ENCODE results near the gene TMEM196. TPM values are rescaled to one million over a fixed set of nuclear protein-coding genes. Genes with fewer than 3 reads are reported as not detected.

TMEM196 gene
- total and polyA plus RNA-seq, 2 experiments from 2014 or later = 0.11 TPM; not detected in 1

- TF ChIP-seq, protein P1, sequence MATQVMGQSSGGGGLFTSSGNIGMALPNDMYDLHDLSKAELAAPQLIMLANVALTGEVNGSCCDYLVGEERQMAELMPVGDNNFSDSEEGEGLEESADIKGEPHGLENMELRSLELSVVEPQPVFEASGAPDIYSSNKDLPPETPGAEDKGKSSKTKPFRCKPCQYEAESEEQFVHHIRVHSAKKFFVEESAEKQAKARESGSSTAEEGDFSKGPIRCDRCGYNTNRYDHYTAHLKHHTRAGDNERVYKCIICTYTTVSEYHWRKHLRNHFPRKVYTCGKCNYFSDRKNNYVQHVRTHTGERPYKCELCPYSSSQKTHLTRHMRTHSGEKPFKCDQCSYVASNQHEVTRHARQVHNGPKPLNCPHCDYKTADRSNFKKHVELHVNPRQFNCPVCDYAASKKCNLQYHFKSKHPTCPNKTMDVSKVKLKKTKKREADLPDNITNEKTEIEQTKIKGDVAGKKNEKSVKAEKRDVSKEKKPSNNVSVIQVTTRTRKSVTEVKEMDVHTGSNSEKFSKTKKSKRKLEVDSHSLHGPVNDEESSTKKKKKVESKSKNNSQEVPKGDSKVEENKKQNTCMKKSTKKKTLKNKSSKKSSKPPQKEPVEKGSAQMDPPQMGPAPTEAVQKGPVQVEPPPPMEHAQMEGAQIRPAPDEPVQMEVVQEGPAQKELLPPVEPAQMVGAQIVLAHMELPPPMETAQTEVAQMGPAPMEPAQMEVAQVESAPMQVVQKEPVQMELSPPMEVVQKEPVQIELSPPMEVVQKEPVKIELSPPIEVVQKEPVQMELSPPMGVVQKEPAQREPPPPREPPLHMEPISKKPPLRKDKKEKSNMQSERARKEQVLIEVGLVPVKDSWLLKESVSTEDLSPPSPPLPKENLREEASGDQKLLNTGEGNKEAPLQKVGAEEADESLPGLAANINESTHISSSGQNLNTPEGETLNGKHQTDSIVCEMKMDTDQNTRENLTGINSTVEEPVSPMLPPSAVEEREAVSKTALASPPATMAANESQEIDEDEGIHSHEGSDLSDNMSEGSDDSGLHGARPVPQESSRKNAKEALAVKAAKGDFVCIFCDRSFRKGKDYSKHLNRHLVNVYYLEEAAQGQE (IDR thresholded peaks at IDR 0.05; ENCODE audit: unreplicated experiment) = no peak
- no peak for TF ChIP-seq STAT1 (IDR thresholded peaks at IDR 0.05; ENCODE audit: unreplicated experiment)
- TF ChIP-seq, protein P2, sequence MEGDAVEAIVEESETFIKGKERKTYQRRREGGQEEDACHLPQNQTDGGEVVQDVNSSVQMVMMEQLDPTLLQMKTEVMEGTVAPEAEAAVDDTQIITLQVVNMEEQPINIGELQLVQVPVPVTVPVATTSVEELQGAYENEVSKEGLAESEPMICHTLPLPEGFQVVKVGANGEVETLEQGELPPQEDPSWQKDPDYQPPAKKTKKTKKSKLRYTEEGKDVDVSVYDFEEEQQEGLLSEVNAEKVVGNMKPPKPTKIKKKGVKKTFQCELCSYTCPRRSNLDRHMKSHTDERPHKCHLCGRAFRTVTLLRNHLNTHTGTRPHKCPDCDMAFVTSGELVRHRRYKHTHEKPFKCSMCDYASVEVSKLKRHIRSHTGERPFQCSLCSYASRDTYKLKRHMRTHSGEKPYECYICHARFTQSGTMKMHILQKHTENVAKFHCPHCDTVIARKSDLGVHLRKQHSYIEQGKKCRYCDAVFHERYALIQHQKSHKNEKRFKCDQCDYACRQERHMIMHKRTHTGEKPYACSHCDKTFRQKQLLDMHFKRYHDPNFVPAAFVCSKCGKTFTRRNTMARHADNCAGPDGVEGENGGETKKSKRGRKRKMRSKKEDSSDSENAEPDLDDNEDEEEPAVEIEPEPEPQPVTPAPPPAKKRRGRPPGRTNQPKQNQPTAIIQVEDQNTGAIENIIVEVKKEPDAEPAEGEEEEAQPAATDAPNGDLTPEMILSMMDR (conservative IDR thresholded peaks at IDR 0.05; ENCODE audit: low read depth in 2 of 2) = no peak
Observed at GRCh38 chr7:19670806-19671205, 102.6 kb downstream of the TMEM196 start (continued).

Small RNA genes lying within 50 kb of the gene (microRNA-seq; reads per million reads assigned to microRNA genes)
- gene MIR3146 = not detected

Small RNA genes lying within 50 kb of the gene (small RNA-seq; reads per million reads assigned to genes)
- gene MIR3146 (ENCODE audit: low replicate concordance) = not detected

Other genes with a start within 250 kb of the TMEM196 start
- gene POLR1F, start 64.6 kb downstream of the TMEM196 start, total RNA-seq (2014; rRNA removed; shearing (Covaris generic)) = 35.2 and 38.1 TPM in 2 replicates
- 89.3 and 99.9 TPM in 2 replicates for gene POLR1F, start 64.6 kb downstream of the TMEM196 start, polyA plus RNA-seq (2016; fragmentation: Nextera tagmentation; extraction: Ambion mirVana)

All from GM23338 (cell line).